ENCODE measurements around the gene IL10RB.

IL10RB gene

GRCh38 chr21:33325222-33326067 lies 59.3 kb downstream of the IL10RB start:
- in situ Hi-C loops (cut with HindIII; ENCODE audit: low sequenced_read_pairs), result no loop called here

DNA sequence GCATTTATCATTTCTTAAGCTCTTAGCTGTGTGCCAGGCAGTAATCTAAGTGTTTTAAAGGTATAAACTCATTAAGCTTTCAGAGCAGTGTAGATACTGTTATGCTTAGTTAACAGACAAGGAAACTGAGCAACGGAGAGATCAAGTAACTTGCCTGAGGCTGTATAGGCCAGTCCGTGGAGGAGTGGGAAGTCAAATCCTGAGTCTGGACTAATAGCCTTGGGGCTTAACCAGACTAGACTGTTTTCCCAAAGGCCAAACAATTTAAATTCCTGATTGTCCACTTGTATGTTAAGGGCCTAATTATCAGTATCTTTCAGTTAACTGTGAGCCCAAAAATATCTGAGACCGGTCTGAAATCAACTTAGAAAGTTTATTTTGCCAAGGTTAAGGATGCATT lies 61.2 kb downstream of the IL10RB start:
- in situ Hi-C loops (cut with HindIII; ENCODE audit: low sequenced_read_pairs), result no loop called here

DNA sequence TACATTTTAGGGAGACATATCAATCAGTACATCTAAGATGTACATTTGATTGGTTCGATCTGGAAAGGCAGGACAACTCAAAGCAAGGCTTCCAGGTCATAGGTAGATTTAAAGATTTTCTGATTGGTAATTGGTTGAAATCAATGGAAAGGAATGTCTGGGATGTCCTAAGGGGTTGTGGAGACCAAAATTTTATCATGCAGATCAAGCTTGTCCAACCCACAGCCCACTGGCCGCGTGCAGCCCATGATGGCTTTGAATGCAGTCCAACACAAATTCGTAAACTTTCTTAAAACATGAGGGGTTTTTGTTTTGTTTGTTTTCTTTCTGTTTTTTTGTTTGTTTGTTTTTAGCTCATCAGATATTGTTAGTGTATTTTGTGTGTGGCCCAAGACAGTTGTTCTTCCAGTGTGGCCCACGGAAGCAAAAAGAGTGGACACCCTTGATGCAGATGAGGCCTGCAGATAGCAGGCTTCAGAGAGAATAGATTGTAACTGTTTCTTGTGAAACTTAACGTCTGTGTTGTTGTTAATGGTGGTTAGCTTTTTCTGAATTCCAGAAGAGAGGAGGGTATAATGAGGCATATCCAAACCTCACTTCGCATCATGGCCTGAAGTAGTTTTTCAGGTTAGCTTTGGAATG lies 61.7 kb downstream of the IL10RB start:
- in situ Hi-C loops (cut with HindIII; ENCODE audit: low sequenced_read_pairs), result no loop called here

GRCh38 chr21:33330726-33331125 lies 64.6 kb downstream of the IL10RB start:
- in situ Hi-C loops (cut with HindIII; ENCODE audit: low sequenced_read_pairs), result no loop called here

- in situ Hi-C loops (cut with HindIII; ENCODE audit: low sequenced_read_pairs), result no loop called here
Measured at GRCh38 chr21:33332143-33332542, 66.0 kb downstream of the IL10RB start.

GRCh38 chr21:33334191-33334590 lies 68.0 kb downstream of the IL10RB start:
- in situ Hi-C loops (cut with HindIII; ENCODE audit: low sequenced_read_pairs), result no loop called here

- in situ Hi-C loops (cut with HindIII; ENCODE audit: low sequenced_read_pairs), result no loop called here
Measured at GRCh38 chr21:33334824-33335223, 68.7 kb downstream of the IL10RB start.

GRCh38 chr21:33339135-33339534 lies 73.0 kb downstream of the IL10RB start:
- in situ Hi-C loops (cut with HindIII; ENCODE audit: low sequenced_read_pairs), result no loop called here

- in situ Hi-C loops (cut with HindIII; ENCODE audit: low sequenced_read_pairs), result no loop called here
Measured at GRCh38 chr21:33339918-33340317, 73.8 kb downstream of the IL10RB start.

DNA sequence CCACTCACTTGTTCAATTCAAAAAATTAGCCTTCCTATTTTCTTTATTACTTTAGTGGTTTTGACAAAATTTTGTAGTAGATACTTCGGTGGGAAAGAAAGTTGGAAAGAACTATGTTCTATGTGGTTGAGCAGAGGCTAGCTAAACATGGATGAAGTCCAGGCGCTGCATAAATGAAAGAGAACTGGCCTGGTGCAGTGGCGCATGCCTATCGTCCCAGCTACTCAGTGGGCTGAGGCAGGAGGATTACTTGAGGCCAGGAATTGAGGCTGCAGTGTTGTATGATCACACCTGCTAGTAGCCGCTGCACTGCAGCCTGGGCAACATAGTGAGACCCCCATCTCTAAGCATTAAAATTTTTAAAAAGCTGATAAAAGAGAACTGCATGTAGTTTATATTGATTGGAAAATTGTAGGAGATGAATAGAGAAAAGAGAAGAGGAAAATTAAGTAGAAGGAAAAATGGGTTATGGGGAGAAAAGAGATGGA lies 79.6 kb downstream of the IL10RB start:
- in situ Hi-C loops (cut with HindIII; ENCODE audit: low sequenced_read_pairs), result loop anchor here (5.0 kb wide), 1 partner anchor 33 kb away; no protein-coding TSS in a partner anchor

All from DLD1 (cell line).